RWPE2 (cell line): ENCODE results near the gene SOX8.

ENCODE experiments used
- ATAC-seq: fragments of 200-7000 bp; cut with Tn5 transposase; 3 replicates; pipeline ENCODE4 v1.9.1; 2021; ENCODE audit warnings: low read depth
- DNase-seq: peaks from one replicate; pipeline ENCODE4 v3.0.0-alpha.2; 2020; ENCODE audit warnings: low spot score
- H3K27ac ChIP-seq: fragments of 450-650 bp; 2 replicates; pipeline ENCODE4 v1.5.1; 2017; ENCODE audit warnings: mild to moderate bottlenecking; ENCODE audit not compliant: poor library complexity, severe bottlenecking
- H3K27me3 ChIP-seq: fragments of 250-450 bp; sonication (Bioruptor Pico); 2 replicates; pipeline ENCODE4 v1.5.1; 2021; ENCODE audit warnings: mild to moderate bottlenecking, moderate library complexity; ENCODE audit not compliant: insufficient read depth, poor library complexity, severe bottlenecking
- H3K36me3 ChIP-seq: fragments of 250-450 bp; sonication (Bioruptor Pico); 2 replicates; pipeline ENCODE4 v1.5.1; 2020; ENCODE audit warnings: low read depth, mild to moderate bottlenecking, moderate library complexity
- H3K4me1 ChIP-seq: fragments of 250-450 bp; sonication (Bioruptor Pico); 2 replicates; pipeline ENCODE4 v1.5.1; 2021; ENCODE audit warnings: mild to moderate bottlenecking, moderate library complexity; ENCODE audit not compliant: insufficient read depth, poor library complexity, severe bottlenecking
- H3K4me3 ChIP-seq: fragments of 250-450 bp; sonication (Bioruptor Pico); 2 replicates; pipeline ENCODE4 v1.5.1; 2021; ENCODE audit warnings: mild to moderate bottlenecking, moderate library complexity; ENCODE audit not compliant: severe bottlenecking
- H3K9me3 ChIP-seq: fragments of 250-450 bp; sonication (Bioruptor Pico); 2 replicates; pipeline ENCODE4 v1.5.1; 2021; ENCODE audit warnings: mild to moderate bottlenecking, moderate library complexity; ENCODE audit not compliant: severe bottlenecking
- CTCF ChIP-seq: fragments of 450-650 bp; IDR thresholded peaks from one replicate; pipeline ENCODE4 v1.5.1; 2017; ENCODE audit warnings: mild to moderate bottlenecking, moderate library complexity; ENCODE audit not compliant: poor library complexity, severe bottlenecking

The SOX8 gene

DNA sequence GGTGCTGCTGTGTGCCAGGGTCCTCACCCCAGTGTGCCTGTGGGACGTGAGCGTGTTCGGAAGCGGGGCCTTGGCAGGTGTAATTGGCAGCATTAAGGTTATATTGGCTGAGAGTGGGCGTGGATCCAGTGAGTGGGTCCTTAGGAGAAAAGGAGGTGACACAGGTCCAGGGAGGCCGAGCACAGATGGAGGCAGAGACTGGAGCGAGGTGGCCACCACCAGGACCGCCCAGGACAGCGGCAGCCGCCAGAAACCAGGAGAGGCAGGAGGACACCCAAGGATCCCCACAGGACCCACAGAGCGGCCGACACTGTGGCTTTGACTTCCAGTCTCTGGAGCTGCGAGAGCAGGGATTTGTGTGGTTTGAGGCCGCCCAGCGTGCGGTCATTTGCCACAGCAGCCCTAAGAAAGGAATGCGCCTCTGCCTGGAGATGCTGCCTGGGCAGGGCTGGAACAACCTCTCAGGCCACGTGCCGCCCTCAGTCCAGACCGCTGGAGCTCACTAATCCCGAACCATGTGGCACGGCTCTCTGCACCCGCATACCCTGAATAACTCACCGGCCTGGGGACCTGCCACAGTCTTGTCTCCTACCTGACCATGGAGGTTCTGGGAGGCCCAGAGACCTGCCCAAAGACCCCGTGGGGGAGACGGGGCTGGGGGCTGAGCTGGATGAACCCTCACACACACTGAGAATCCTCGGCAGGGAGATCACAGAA lies 45.4 kb downstream of the SOX8 start:
- no peaks in the 10 kb centered on the region for H3K4me1 ChIP-seq

GRCh38 chr16:1027501-1027815 lies 45.9 kb downstream of the SOX8 start:
- Histone ChIP-seq H3K36me3 (no peaks in the 10 kb centered on the region), H3K27me3 (peaks cover 13% of the 10 kb centered on the region), H3K4me3 (no peak overlapping the region), H3K4me1 (no peaks in the 10 kb centered on the region), H3K9me3 (no peaks in the 10 kb centered on the region), H3K27ac (no peak overlapping the region)
- no peak for TF ChIP-seq CTCF
- ATAC-seq (no peak), DNase-seq (no peak)

More for the DNA sequence above, 45.4 kb downstream of the SOX8 start:
- no peak overlapping the region for H3K27ac ChIP-seq
- ATAC-seq (no peak), DNase-seq (no peak)
- no peaks in the 10 kb centered on the region for H3K9me3 ChIP-seq
- H3K36me3 ChIP-seq = no peaks in the 10 kb centered on the region
- no peak for TF ChIP-seq CTCF
- H3K4me3 ChIP-seq = no peak overlapping the region
- peaks cover 13% of the 10 kb centered on the region for H3K27me3 ChIP-seq

DNA sequence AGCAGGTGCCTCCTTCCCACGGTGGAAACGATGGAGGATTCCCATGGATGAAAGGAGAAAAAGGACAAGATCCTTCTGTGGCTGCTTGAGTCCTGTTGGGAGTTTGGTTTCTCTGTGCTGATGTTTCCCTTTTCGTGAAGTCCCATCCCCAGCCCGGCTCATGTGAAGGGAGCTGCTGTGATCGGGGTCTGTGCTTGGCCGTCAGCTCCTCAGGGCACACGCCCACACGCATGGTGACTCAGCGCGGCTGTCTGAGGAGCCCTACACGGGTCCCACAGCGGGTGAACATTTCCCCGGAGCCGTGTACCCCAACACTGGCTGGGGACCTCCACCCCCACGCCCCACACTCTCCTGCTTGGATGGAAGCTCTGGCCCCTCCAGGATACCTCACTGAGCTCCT lies 46.5 kb downstream of the SOX8 start:
- DNase-seq (no peak), ATAC-seq (no peak)
- H3K36me3 ChIP-seq = no peaks in the 10 kb centered on the region
- no peaks in the 10 kb centered on the region for H3K4me1 ChIP-seq
- H3K9me3 ChIP-seq = no peaks in the 10 kb centered on the region
- no peak overlapping the region for H3K4me3 ChIP-seq
- H3K27me3 ChIP-seq = peaks cover 13% of the 10 kb centered on the region
- TF ChIP-seq CTCF = no peak
- H3K27ac ChIP-seq = no peak overlapping the region

DNA sequence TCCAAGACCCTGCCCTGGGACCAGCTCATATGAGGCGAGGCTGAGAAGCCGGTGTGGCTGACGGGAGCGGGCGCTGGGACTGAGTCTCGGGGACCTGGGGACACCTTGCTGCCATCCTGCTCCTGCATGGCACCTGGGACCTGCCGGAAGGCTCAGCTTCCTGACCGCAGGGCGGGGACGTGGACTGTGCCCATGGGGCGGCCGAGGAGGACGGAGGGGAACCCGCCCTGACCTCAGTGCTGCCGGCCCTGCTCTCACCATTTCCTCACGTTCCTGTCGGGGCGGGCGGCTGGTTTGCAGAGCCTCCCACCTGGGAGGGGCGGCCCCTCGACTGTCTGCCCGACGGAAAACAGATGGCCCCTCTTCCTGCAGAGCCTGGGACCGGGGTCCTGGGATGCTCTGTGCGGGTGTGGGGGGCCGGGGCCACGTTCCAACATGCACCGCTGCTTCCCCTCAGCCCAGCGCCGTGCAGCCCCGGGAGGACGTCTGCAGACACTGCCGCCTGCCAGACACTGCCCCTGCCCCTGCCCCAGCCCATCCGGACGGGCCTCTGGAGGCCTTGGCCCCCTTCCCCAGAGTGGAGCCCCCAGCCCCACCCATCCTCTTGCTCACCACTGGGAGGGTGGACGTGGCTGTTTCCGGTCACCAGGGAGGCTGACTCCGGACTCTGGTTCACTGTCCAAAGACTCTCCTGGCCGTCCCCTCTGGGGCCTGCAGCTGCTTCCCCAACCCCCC lies 47.1 kb downstream of the SOX8 start:
- ATAC-seq (0 out of 3 replicates have a peak, but pooled peaks have one; percentile 7), DNase-seq (no peak)
- Histone ChIP-seq H3K27ac (no peak overlapping the region), H3K4me1 (no peaks in the 10 kb centered on the region), H3K9me3 (no peaks in the 10 kb centered on the region), H3K4me3 (no peak overlapping the region), H3K36me3 (no peaks in the 10 kb centered on the region), H3K27me3 (peaks cover 13% of the 10 kb centered on the region)
- no peak for TF ChIP-seq CTCF

DNA sequence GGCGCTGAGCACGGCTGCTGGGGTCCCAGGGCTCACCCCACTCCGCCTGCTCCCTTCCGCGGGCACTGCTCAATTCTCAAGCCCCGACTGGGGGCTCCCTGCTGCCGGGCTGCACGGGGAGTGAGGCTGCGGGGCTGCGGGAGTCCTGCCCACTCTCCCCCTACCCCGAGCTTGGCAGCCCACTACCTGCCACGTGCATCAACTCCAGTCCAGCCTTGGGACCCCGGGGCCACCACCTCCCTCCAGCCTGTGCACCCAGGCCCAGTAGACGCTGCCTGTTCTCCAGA lies 47.6 kb downstream of the SOX8 start:
- Histone ChIP-seq H3K36me3 (no peaks in the 10 kb centered on the region), H3K4me3 (no peak overlapping the region), H3K27ac (no peak overlapping the region), H3K4me1 (no peaks in the 10 kb centered on the region), H3K9me3 (no peaks in the 10 kb centered on the region), H3K27me3 (peaks cover 13% of the 10 kb centered on the region)
- no peak for TF ChIP-seq CTCF
- ATAC-seq = no peak
- DNase-seq = no peak
